RWPE1 (cell line): ENCODE measurements around the gene SLC25A26.
"Not testable (repeated sequence)": the region's sequence is repeated elsewhere in the genome, so short reads cannot be mapped to it uniquely, and the experiment has no call there.

Experiments used
- CTCF ChIA-PET: fragments of 350-600 bp; sonication (Branson Sonifier 250); formaldehyde crosslinking; extraction: SDS; loops from one replicate; lab custom pipeline; 2021; lab: Yijun Ruan, JAX
- POLR2A ChIA-PET: fragments of 400-600 bp; formaldehyde crosslinking; extraction: SDS; loops from one replicate; lab custom pipeline; 2020; ENCODE audit warnings: antibody characterized with exemption; ENCODE audit not compliant: low non-redundant PET; lab: Yijun Ruan, JAX
- DNase-seq: peaks from one replicate; pipeline ENCODE4 v3.0.0; 2012; ENCODE audit warnings: low spot score
- H3K27ac ChIP-seq: fragments of 450-650 bp; 2 replicates; pipeline ENCODE4 v1.5.1; 2017
- CTCF ChIP-seq: fragments of 450-650 bp; conservative IDR thresholded peaks from 2 replicates; pipeline ENCODE4 v1.5.1; 2017; ENCODE audit warnings: low read depth, mild to moderate bottlenecking

The SLC25A26 gene

GRCh38 chr3:66413151-66413751 lies 192.4 kb downstream of the SLC25A26 start:
- no peak for TF ChIP-seq CTCF
- CTCF ChIA-PET: no interaction called here
- peak overlapping the region; percentile 3; the same call in 1 of the 2 replicates for H3K27ac ChIP-seq
- DNase-seq: no peak
- POLR2A ChIA-PET: no interaction called here

GRCh38 chr3:66414846-66415245 lies 194.0 kb downstream of the SLC25A26 start:
- CTCF ChIA-PET: no interaction called here
- no peak for TF ChIP-seq CTCF
- H3K27ac ChIP-seq: no peak overlapping the region
- no peak for DNase-seq
- POLR2A ChIA-PET: no interaction called here

- no peak for DNase-seq
- no peak for TF ChIP-seq CTCF
- ChIA-PET POLR2A (no interaction called here), CTCF (no interaction called here)
- no peak overlapping the region for H3K27ac ChIP-seq
These were observed 195.1 kb downstream of the SLC25A26 start for GRCh38 chr3:66415867-66416428.

- POLR2A ChIA-PET: no interaction called here
These were observed 195.9 kb downstream of the SLC25A26 start for GRCh38 chr3:66416556-66417304.

GRCh38 chr3:66418475-66418931 lies 197.7 kb downstream of the SLC25A26 start:
- H3K27ac ChIP-seq: no peak overlapping the region; the same call in 1 of the 2 replicates
- CTCF ChIA-PET: no interaction called here
- POLR2A ChIA-PET: no interaction called here
- no peak for TF ChIP-seq CTCF
- DNase-seq: no peak

More at GRCh38 chr3:66416556-66417304, 195.9 kb downstream of the SLC25A26 start:
- no peak for DNase-seq
- H3K27ac ChIP-seq: no peak overlapping the region
- CTCF ChIA-PET: interaction anchor here (1.1 kb wide), 1 partner anchor 9 kb away, joined by 4 read pairs; no protein-coding TSS in a partner anchor
- no peak for TF ChIP-seq CTCF

GRCh38 chr3:66419036-66419435 lies 198.2 kb downstream of the SLC25A26 start:
- POLR2A ChIA-PET: no interaction called here
- no peak overlapping the region; the same call in 1 of the 2 replicates for H3K27ac ChIP-seq
- CTCF ChIA-PET: no interaction called here

GRCh38 chr3:66421144-66421543 lies 200.3 kb downstream of the SLC25A26 start:
- CTCF ChIA-PET, POLR2A ChIA-PET: not testable (repeated sequence)

More at GRCh38 chr3:66419036-66419435, 198.2 kb downstream of the SLC25A26 start:
- no peak for TF ChIP-seq CTCF
- DNase-seq: no peak

GRCh38 chr3:66421893-66422292 lies 201.1 kb downstream of the SLC25A26 start:
- DNase-seq, POLR2A ChIA-PET, H3K27ac ChIP-seq, CTCF ChIA-PET: not testable (repeated sequence)

More at GRCh38 chr3:66421144-66421543, 200.3 kb downstream of the SLC25A26 start:
- not testable (repeated sequence) for H3K27ac ChIP-seq, DNase-seq
